Endometrial microvascular endothelial cells (primary cell): Measurements from ENCODE around the gene UTS2R. TPM values are rescaled to one million over a fixed set of nuclear protein-coding genes. Genes with fewer than 3 reads are reported as not detected.

Experiments
- in situ Hi-C: cut with HindIII; loops from 2 replicates; pipeline ENCODE4 v1.10.0; 2017; ENCODE audit warnings: low sequenced_read_pairs, low pct_unique_long_range_greater_than_20kb; ENCODE audit errors: inconsistent ontology term
- total RNA-seq: library from RNA; depleted of rRNA; stranded (reverse); fragments of >200 nt; gene quantifications from one replicate; pipeline ENCODE4 v1.2.3, GENCODE V29; 2015; ENCODE audit errors: inconsistent ontology term

The UTS2R gene
- not detected for total RNA-seq

DNA sequence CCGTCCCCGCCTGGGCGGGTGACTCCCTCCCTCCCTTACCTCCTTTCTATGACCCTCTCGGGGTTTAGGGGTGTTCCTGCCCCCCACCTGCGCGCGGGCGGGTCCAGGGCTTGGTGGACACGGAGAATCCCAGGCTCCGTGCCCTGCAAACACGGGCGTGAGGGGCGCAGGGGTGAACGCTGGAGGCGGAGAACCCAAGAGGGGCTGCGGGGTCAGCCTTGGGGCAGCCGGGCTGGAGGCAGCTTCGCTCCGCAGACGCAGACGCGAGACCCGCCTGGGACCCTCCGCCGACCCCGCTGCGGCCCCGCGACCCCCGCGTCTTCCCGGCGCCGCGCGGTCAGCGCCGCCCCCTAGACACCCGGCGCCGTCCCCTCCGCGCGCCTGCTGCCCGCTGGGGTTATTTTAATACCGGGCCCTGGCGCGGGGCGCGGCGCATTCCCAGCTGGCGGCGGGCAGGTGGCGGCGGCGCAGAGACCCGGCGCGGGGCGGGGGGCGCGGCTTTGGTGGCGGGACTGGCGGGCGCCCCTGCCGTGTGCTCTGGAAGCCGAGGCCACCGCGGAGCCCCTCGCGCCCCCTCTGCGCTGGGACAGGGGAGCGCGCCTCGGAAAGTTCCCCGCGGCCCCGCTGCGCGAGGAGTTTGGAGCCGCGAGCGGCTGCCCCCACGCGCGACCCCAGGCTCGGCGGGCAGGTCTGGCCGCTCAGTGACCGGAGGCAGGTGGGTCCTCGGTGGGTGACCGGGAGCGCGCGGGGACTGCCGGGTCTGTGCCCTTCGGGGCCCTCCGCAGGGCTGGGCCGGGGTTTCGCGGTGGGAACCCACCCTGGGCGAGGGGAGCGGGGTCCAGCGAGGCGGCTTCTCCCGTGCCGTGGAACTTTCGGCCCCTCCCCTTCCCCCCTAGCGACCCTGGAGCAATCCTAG is at the start of gene UTS2R:
Gene UTS2R, plus strand, starts transcription at position 433 of the 916 bp plus-strand sequence. CDS start 2,560 bp downstream, outside the sequence.
- in situ Hi-C loops: no loop called here

DNA sequence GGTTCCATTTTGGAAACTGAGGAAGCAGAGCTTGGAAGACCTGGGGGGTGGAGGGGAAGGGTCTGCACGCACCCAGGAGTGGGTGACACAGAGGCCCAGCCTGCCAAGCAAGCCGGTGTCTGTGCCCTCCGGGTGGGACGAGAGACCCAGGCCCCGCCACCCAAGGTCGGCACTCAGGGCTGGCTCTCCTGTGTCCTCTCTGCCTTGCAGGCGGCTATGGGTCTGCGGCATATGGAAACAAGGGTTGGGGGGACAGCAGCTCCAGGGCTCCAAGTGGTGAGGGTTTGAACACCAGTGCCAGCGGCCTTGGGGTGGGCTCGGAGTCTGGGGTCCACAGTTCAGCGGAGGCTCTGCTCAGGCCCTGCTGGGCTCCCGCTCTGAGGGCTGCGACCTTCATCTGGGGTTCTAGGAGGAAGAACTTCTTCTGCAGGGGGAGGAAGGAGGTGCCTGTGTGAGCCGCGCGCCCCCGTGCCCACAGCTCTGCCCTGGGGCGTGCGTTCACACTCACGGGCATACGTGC is 49.6 kb upstream of the UTS2R start:
- in situ Hi-C loops: no loop called here

DNA sequence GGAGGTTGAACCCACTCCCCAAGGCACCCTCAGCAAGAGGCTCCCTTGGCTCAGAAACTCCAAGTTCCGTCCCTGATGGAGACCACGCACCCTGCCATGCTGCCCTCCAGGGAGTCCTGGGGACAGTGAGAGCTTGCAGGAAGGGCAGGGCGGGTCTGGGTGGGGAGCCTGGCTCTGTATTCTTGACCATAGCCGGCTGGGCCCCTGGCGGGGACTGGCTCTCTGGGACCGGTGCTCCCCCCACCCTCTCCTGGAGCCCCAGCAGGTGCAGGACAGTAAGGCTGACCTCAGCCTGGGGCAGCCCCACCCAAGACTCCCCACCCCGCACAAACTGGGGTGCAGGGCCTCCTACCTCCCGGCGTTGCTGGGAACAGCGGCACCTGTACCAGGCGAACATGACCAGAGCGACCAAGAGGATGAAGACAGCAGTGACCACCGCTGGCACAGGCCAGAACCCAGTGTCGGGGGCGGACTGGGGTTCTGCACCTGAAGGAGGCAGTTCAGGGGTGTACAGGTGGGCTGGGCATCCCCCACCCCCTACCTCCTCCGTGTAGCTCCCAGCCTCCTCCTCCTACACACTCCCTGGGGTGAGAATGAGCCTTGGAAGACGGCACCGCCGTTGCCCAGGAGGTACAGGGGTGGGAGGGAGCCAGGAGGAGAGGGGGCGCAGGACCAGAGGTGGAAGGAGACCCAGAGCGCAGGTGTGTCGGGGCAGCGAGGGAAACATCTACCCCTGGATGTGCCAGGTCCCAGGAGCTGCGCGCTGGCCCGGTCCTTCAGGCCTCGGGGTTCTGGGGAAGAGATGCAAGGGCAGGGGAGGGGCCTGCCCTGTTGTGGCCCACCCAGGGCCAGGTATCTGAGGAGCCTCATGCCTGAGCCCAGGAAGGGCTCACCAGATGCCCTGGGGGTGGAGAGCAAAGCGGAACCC is 48.8 kb upstream of the UTS2R start:
- in situ Hi-C loops: no loop called here

DNA sequence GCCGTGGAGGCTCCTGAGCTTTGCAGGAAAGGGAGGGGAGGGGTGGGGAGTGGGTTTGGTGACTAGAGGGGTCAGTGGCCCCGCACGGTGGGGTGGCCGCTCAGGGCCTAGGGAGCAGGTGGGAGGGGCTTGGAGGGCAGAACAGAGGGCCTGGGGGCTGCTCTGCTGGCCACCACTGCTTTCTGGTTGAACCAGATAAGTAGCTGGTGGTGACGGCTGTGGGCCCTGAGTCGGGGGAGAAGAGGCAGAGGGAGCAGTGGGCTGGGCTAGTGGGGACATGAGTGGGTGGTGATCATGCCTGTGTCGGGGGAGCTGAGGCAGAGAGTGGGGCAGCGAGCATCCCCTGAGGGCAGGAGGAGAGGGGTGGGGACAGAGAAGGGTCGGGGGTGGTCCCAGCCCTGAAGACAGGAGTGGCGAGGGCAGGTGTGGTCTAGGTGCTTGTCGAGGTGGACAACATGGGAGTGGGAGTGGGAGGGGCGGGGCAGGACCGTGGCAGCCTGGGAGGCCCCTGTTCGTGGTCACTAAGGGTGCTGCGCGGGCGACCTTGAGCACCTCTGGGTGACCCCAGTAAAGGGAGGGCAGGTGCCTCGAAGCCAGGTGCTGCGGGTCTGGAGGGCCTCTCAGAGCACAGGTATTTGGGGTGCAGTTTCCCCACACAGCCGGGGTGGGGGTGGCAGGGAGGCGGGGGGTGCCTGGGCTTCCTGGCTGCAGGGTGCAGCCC is 47.9 kb upstream of the UTS2R start:
- in situ Hi-C loops: no loop called here

DNA sequence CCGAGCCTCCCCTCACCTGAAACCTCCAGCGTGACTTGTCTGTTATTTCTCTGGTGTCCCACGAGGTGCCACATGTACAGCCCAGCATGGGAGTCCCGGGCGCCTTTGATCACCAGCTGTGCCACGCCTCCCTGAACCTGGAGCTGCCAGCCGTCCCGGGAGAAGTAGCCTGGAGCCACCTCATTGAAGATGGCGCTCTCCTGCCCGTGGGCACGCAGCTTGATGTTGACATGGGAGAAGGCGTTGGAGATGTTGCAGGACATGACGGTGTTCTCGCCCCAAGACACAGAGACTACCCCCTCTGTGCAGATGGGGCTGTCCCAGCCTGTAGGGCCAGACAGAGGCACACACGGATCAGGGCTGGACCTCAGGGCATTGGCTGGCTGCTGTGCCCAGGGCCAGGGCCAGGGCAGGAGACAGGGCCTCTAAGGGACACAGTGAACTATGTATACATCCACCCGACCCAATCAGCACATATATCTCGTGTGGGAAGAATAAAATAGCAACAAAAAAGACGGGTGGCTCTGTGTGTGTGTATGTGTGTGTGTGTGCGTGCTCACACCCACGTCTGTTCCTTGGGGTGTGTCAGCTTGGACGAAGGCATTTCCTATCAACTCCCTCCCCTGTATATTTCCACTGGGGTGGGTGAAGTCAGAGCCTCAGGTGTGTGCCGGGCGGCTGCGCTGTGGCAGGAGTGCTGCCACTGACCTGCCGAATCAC is 46.8 kb upstream of the UTS2R start:
- in situ Hi-C loops: loop anchor here (25.0 kb wide), 2 partner anchors 113 to 213 kb away; no protein-coding TSS in a partner anchor

DNA sequence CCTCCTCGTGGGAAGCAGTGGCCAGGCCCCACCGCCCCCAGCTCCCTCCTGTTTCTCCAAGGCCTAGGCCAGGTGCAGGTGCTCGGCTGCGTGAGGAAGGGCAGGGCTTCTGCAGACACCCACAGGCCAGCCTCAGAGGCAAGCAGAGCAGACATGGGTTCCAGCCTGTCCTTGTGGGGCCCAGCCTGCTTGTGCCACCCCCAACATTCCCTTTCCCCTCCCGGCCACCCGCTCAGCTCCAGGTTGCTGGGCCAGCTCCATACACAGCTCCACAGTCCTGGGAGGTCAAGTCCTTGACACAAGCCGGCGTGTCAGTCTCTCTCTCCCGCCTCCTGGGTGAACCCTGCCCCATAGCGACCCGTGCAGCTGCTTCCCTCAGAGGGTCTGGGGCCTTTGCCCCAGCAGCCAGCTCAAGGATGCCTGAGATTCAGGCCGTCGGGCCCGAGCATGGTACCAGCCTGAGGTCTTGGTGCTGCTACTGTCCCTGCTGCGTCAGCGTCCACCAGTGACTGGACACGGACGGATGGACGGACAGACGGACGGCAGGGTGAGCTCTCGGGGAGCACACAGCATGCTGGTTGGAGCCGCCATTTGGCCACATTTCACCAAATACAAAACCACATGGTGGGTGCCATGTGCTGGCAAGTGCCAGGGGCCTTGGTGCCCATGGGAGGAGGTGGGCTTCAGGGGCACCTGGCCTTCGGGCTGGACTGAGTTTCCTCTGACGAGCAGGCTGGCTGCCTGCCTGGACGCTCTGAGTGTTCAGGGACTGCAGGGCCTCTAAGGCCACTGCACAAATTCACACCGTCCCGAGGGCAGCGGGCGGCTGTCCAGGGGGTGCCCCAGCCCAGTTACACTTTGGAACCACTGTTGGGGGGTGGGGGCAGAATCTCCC is 46.0 kb upstream of the UTS2R start:
- in situ Hi-C loops: loop anchor here (25.0 kb wide), 2 partner anchors 112 to 212 kb away; no protein-coding TSS in a partner anchor

DNA sequence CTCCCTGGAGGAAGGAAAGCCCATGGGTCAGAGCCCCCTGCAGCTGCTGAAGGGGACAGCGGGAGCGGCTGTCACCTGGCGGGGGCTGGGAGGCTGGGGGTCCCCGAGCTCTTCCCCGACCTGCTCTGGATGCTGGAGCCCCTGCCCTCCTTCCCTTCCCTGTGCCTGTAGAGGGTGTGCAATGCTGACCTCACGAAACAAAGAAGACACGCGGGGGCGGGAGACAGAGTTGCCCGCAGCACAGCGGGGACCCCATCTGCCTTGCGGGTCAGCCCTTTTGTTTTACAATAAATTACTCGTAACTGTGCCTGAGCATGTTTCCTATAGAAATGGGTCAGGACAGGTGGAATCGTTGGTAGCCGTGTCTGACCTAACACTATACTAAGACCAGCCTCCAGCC is 44.3 kb upstream of the UTS2R start:
- in situ Hi-C loops: loop anchor here (25.0 kb wide), 2 partner anchors 110 to 210 kb away; no protein-coding TSS in a partner anchor

DNA sequence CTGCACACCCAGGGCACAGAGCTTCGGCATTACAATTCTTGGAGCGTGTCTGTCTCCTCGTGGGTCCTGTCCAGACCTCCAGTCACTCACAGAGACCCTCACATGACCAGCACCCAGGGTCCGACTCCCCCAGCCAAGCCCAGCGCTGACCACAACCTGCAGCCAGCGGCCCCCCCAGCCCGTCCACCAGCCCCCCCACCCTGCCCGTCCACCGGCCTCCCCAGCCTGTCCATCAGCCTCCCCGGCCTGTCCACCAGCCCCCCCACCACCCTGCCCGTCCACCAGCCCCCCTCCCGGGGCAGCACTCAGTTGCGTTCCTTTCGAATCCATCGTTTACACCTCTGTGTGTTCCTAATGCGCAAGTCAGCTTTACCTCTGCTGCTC is 43.8 kb upstream of the UTS2R start:
- in situ Hi-C loops: loop anchor here (25.0 kb wide), 2 partner anchors 110 to 210 kb away; no protein-coding TSS in a partner anchor

DNA sequence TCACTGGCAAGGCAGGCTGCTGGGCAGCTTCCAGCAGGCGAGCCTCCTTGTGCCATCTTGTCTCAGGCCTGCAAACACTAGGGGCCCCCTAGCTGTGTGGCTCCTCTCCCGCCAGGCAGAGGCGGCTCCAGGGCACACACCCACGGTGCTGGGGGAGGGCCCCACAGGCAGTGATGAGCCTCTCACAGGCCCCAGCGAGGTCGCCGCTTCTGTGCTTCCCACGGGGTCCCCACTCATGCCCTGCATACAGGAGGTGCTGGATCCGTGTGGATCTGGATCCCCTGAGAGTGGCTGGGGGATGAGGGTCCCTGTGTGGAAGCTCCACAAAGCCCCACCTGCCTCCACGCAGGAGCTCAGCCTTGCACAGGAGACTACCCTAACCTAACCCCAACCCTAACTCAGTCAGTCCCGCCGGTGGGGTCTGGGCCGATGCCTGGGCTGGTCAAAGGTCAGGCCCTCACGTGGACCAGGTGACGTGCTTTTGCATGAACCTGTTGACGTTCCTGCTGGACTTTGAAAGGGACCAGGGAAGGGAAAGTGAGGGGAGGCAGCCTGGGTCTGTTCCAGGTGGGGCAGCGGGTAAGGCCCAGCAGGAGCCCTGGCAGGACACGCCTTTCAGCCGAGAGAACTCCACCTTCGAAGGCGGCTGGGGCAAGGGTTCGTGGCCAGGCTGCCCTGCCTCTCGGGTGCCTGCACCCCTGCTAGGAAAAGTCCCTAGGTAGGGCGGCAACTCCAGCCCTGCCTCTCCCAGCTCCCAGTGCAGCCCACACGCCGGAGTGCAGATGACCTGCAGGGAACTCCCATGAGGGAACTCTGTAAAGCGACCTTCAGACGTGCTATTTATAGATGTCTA is 43.2 kb upstream of the UTS2R start:
- in situ Hi-C loops: loop anchor here (25.0 kb wide), 2 partner anchors 109 to 209 kb away; no protein-coding TSS in a partner anchor

DNA sequence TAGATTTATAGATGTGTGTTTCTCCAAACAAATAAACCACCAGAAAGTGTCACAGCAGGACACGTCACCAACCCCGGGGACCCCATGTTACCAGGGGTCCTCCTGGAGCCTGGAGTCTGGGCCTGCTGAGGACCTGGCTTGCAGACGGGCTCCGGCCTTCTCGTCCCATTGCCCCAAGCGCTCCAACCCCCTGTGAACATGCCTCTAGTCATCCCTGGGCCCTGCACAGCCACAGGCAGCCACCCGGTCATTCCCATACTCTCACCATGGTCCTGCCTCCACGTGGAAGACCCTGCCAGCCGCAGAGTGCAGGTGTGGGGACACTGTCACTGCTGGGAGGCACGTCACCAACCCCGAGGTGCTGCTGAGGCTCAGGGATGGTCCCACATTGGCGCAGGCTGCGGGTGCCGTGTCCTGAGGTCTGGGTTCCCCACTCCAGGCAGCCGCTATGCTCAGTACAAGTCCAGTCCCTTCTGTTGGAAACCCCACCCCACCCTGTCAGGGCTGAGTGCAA is 42.5 kb upstream of the UTS2R start:
- in situ Hi-C loops: loop anchor here (25.0 kb wide), 2 partner anchors 108 to 208 kb away; no protein-coding TSS in a partner anchor

DNA sequence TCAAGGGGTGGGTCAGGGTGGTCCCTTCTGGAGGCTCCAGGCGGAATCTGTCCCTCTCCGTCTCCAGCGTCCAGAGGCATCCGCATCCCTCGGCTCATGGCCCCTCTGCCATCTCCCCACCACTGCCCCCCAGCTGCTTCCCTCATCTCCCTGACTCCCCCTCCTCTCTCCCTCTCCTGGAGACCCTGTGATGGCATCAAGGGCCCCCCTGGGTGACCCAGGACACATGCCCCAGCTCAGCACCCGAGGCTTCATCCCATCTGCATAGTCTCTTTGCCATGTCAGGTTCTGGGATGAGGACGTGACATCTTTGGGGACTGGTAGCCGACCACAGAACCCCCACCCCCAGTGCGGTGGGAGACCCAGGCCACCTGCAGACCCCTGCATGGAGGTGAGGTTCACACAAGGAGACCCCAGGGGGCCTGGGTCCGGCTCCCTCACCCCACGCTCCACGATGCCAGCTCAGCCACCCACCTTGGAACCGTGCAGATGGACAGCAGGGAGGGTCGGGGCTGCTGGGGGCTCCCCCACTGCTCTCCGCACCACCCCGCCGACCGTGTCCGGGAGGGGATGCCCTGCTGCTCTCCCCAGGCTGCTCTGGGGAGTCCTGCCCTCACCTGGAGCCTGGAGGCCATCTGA is 41.8 kb upstream of the UTS2R start:
- in situ Hi-C loops: loop anchor here (25.0 kb wide), 2 partner anchors 107 to 207 kb away; no protein-coding TSS in a partner anchor

DNA sequence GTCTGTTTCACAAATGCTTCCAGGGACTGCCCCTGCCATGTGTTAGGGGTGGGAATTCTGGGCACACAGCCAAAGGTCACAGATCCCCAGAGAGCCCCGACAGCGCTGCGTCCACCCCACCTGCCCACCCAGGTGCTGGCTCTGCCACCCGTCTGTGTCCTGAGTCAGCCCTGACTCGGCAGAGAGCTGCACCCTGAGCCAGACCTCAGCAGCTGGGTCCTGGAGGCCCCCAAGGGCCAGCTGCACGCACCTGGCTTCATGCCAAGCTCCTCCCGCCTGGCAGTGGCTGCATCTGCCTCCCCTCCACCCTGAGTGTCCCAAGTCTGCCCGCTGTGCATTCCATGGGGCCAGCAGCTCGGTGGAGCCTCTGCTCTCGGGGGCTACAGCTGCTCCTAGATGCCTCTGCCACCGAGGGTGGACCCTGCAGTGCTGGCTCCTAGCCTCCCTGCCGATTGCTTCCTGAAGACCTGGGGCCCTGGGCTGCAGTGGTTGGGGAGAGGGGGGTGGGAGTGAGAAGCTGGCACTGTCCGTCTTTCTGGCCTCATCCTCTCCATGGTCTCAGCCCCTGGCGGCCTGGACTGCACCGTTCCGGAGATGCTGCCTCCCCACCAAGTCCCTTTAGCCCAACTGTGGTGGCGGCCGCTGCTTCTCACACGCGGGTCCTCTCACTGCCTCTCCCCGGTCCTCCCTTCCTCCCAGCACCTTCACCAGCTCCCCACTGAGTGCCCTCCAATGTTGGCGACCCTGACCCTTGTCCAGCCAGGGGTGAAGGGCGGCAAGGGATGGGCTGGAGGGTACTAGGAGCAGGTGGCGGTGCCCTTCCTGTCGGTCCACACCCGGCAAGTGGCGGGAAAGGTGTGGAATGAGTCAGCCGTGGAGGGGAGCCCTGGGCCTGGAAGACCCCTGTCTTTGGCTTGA is 41.0 kb upstream of the UTS2R start:
- in situ Hi-C loops: loop anchor here (25.0 kb wide), 2 partner anchors 107 to 207 kb away; no protein-coding TSS in a partner anchor

DNA sequence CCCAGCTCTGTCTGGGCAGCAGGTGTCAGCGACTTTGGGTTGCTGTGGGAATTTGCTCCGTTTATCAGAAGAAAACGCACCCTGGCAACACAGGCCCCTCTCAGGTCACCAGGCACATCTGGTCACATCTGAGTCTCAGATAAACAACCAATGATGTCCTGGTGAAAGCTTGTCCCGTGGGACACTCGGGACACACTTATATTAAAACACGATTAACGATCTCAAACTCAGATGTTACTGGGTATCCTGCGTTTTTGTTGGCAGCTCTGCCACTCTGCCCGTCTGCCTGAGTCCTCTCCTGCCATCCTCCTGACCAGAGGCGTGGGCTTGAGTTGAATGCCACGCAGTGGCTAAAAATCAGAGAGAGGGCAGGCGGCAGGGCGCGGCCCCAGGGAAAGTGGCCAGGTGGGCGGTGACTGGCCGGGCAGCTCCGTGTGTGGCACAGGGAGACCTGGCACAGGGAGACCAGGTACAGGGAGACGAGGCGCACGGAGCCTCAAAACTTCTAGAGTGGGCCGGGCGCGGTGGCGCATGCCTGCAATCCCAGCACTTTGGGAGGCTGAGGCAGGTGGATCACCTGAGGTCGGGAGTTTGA is 40.1 kb upstream of the UTS2R start:
- in situ Hi-C loops: loop anchor here (25.0 kb wide), 2 partner anchors 106 to 206 kb away; no protein-coding TSS in a partner anchor
